OCI-LY3 (cell line): Measurements from ENCODE around the gene RAB3GAP1.

ENCODE experiments used
- CTCF ChIP-seq: fragments of 200-600, 300-600 bp; sonication (generic); IDR thresholded peaks from 2 replicates; pipeline ENCODE4 v1.5.1; 2014; ENCODE audit warnings: antibody characterized with exemption, low read length, low read depth
- EZH2phosphoT487 ChIP-seq: fragments of 200-600 bp; shearing (Covaris generic); IDR thresholded peaks from 2 replicates; pipeline ENCODE4 v1.6.1; 2018; ENCODE audit warnings: antibody characterized with exemption, mixed run types, low read depth

GRCh38 chr2:135097532-135098231 is 45.6 kb downstream of the RAB3GAP1 start:
- TF ChIP-seq CTCF (no peak), EZH2phosphoT487 (no peak)
